Measurements from ENCODE around the gene XYLT2. TPM values are rescaled to one million over a fixed set of nuclear protein-coding genes. Genes with fewer than 3 reads are reported as not detected.
"Not testable (repeated sequence)": the region's sequence is repeated elsewhere in the genome, so short reads cannot be mapped to it uniquely, and the experiment has no call there.

XYLT2 gene
- total and polyA plus RNA-seq, 2 of the 8 experiments (the other 6 are each of a cell fraction or from before 2014, with no cell fraction given): 28.0 to 29.9 TPM

DNA sequence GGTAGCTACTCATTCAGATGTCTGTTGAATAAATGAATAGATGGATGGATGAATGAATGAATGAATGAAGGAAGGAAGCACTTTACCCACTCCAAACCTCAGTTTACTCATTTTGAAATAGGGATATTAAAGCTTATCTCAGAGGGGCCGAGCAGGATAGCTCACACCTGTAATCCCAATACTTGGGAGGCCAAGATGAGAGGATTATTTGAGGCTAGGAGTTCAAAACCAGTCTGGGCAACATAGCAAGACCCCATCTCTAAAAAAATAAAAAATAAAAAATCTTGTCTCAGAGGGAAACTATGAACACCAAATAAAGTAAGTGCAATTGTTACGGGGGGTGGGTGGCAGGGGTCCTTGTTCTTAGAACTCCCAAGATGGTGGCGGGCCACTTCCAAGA lies 52.7 kb downstream of the XYLT2 start:
- not testable (repeated sequence) for H4K8ac ChIP-seq (ENCODE audit: extremely low read depth, insufficient read depth, low read length)
- WGBS, 2 experiments (ENCODE audit: extremely low coverage in 1 of 2, insufficient coverage in 1 of 2, insufficient read length in 1 of 2, insufficient replicate concordance in 2 of 2, low coverage in 1 of 2, low lambda C conversion rate in 2 of 2, missing lambda C conversion rate in 1 of 2): 97% methylated on average over 3 of the region's 3 CpGs; no CpG with 5 or more reads in 1 of the 2 experiments

GRCh38 chr17:50399591-50399990 lies 53.7 kb downstream of the XYLT2 start:
- H3K4me3 ChIP-seq (ENCODE audit: extremely low read depth in 1 of 4, insufficient read depth in 2 of 4, low read depth in 3 of 4, low read length in 4 of 4); H2BK20ac ChIP-seq (ENCODE audit: low read length); H2AK5ac ChIP-seq (ENCODE audit: low read depth, low read length); H2BK15ac ChIP-seq (ENCODE audit: low read length); H3K9ac ChIP-seq (replicated peaks in 1 of 4; ENCODE audit: extremely low read depth in 1 of 4, low read depth in 3 of 4, low read length in 3 of 4); H2BK12ac ChIP-seq (ENCODE audit: low read depth, low read length); H4K8ac ChIP-seq (ENCODE audit: extremely low read depth, insufficient read depth, low read length); H4K20me1 ChIP-seq (replicated peaks in 1 of 2; ENCODE audit: control insufficient read depth in 1 of 2, insufficient read depth in 2 of 2, low read length in 2 of 2); H3K27ac ChIP-seq (ENCODE audit: low read depth, low read length); FAIRE-seq; H3K56ac ChIP-seq (replicated peaks; ENCODE audit: insufficient read length, low read depth, low read length); H4K91ac ChIP-seq (replicated peaks; ENCODE audit: insufficient read length, low read length); H3K79me1 ChIP-seq (ENCODE audit: low read depth, low read length); H2AFZ ChIP-seq (ENCODE audit: low read length); H2BK5ac ChIP-seq (ENCODE audit: low read depth, low read length); H3K23ac ChIP-seq (ENCODE audit: insufficient read length); H2BK120ac ChIP-seq (replicated peaks; ENCODE audit: low read depth, low read length); H4K5ac ChIP-seq (ENCODE audit: insufficient read length, low read depth, low read length); DNase-seq (ENCODE audit: low read depth in 1 of 2, low spot score in 2 of 2); H3K4ac ChIP-seq (replicated peaks; ENCODE audit: insufficient read length, low read depth, low read length); H3K4me1 ChIP-seq (replicated peaks in 1 of 4; ENCODE audit: control insufficient read depth in 3 of 4, insufficient read depth in 4 of 4, low read length in 3 of 4); H3K14ac ChIP-seq (ENCODE audit: insufficient read length); H3K18ac ChIP-seq (ENCODE audit: extremely low read depth, low read length); H3K27me3 ChIP-seq (replicated peaks in 1 of 4; ENCODE audit: control insufficient read depth in 3 of 4, extremely low read depth in 1 of 4, insufficient read depth in 3 of 4, low read length in 3 of 4); H3K36me3 ChIP-seq (ENCODE audit: control insufficient read depth in 2 of 4, insufficient read depth in 4 of 4, low read length in 3 of 4); H3K9me3 ChIP-seq (ENCODE audit: insufficient read depth in 2 of 2, low read depth in 1 of 2, low read length in 1 of 2); H3K4me2 ChIP-seq (ENCODE audit: insufficient read depth in 1 of 2, low read depth in 2 of 2, low read length in 2 of 2); H3K23me2 ChIP-seq (ENCODE audit: low read depth, low read length): not testable (repeated sequence)
- 92% methylated on average over 8 of the region's 8 CpGs; no CpG with 5 or more reads in 1 of the 2 experiments for WGBS, 2 experiments (ENCODE audit: extremely low coverage in 1 of 2, insufficient coverage in 1 of 2, insufficient read length in 1 of 2, insufficient replicate concordance in 2 of 2, low coverage in 1 of 2, low lambda C conversion rate in 2 of 2, missing lambda C conversion rate in 1 of 2)
- CTCF ChIA-PET (ENCODE audit: partially characterized antibody): interaction anchor here (0.6 to 5.5 kb wide), 8 partner anchors 25 to 229 kb away, joined by 3 to 87 read pairs (median 3); partner anchors contain the start of gene ACSF2
- H3K79me2 ChIP-seq (ENCODE audit: control insufficient read depth in 1 of 2, insufficient read depth in 2 of 2, low read length in 2 of 2): peaks cover 0 to 16% of the 10 kb centered on the region in 2 experiments; a peak in 3 of 4 replicates
- POLR2A ChIA-PET (ENCODE audit: partially characterized antibody): interaction anchor here (0.8 to 1.2 kb wide), 2 partner anchors 13 to 29 kb away, joined by 3 to 4 read pairs; no protein-coding TSS in a partner anchor

More for the DNA sequence above, 52.7 kb downstream of the XYLT2 start:
- not testable (repeated sequence) for H2BK12ac ChIP-seq (ENCODE audit: low read depth, low read length); FAIRE-seq; H3K56ac ChIP-seq (replicated peaks; ENCODE audit: insufficient read length, low read depth, low read length); H3K4me3 ChIP-seq (ENCODE audit: extremely low read depth in 1 of 4, insufficient read depth in 2 of 4, low read depth in 3 of 4, low read length in 4 of 4); H2AFZ ChIP-seq (ENCODE audit: low read length); H3K14ac ChIP-seq (ENCODE audit: insufficient read length); H3K23me2 ChIP-seq (ENCODE audit: low read depth, low read length); H3K4ac ChIP-seq (replicated peaks; ENCODE audit: insufficient read length, low read depth, low read length); H2BK120ac ChIP-seq (replicated peaks; ENCODE audit: low read depth, low read length); H3K23ac ChIP-seq (ENCODE audit: insufficient read length); H2AK5ac ChIP-seq (ENCODE audit: low read depth, low read length); H3K27me3 ChIP-seq (replicated peaks in 1 of 4; ENCODE audit: control insufficient read depth in 3 of 4, extremely low read depth in 1 of 4, insufficient read depth in 3 of 4, low read length in 3 of 4); H2BK5ac ChIP-seq (ENCODE audit: low read depth, low read length); H3K4me1 ChIP-seq (replicated peaks in 1 of 4; ENCODE audit: control insufficient read depth in 3 of 4, insufficient read depth in 4 of 4, low read length in 3 of 4); H4K91ac ChIP-seq (replicated peaks; ENCODE audit: insufficient read length, low read length); DNase-seq (ENCODE audit: low read depth in 1 of 2, low spot score in 2 of 2); H3K18ac ChIP-seq (ENCODE audit: extremely low read depth, low read length); H2BK15ac ChIP-seq (ENCODE audit: low read length); H2BK20ac ChIP-seq (ENCODE audit: low read length); H3K9ac ChIP-seq (replicated peaks in 1 of 4; ENCODE audit: extremely low read depth in 1 of 4, low read depth in 3 of 4, low read length in 3 of 4); H4K5ac ChIP-seq (ENCODE audit: insufficient read length, low read depth, low read length); H3K79me1 ChIP-seq (ENCODE audit: low read depth, low read length); H3K27ac ChIP-seq (ENCODE audit: low read depth, low read length); H3K9me3 ChIP-seq (ENCODE audit: insufficient read depth in 2 of 2, low read depth in 1 of 2, low read length in 1 of 2); H3K4me2 ChIP-seq (ENCODE audit: insufficient read depth in 1 of 2, low read depth in 2 of 2, low read length in 2 of 2)
- ChIA-PET CTCF (ENCODE audit: partially characterized antibody) (interaction anchor here (1.0 to 5.5 kb wide), 15 partner anchors 9 to 283 kb away, joined by 3 to 87 read pairs (median 14); partner anchors contain the start of genes ACSF2, CHAD and RSAD1), POLR2A (ENCODE audit: partially characterized antibody) (interaction anchor here (2.3 to 27.4 kb wide), 4 partner anchors 28 to 52 kb away, joined by 7 to 313 read pairs (median 10); partner anchors contain the start of genes ACSF2, EME1, MRPL27 and XYLT2)
- H3K36me3 ChIP-seq (ENCODE audit: control insufficient read depth in 2 of 4, insufficient read depth in 4 of 4, low read length in 3 of 4): peaks cover 11 to 15% (median 14%) of the 10 kb centered on the region in 4 experiments; a peak in 7 of 8 replicates
- peaks cover 0 to 12% of the 10 kb centered on the region in 2 experiments for H4K20me1 ChIP-seq (replicated peaks in 1 of 2; ENCODE audit: control insufficient read depth in 1 of 2, insufficient read depth in 2 of 2, low read length in 2 of 2)
- peaks cover 0 to 18% of the 10 kb centered on the region in 2 experiments; a peak in 3 of 4 replicates for H3K79me2 ChIP-seq (ENCODE audit: control insufficient read depth in 1 of 2, insufficient read depth in 2 of 2, low read length in 2 of 2)
